Fibroblast of lung (primary cell): Measurements from ENCODE around the gene SLC38A1. TPM values are rescaled to one million over a fixed set of nuclear protein-coding genes. Genes with fewer than 3 reads are reported as not detected.

Source experiments
- DNase-seq, 2 donors: peaks; one replicate each; pipeline versions ENCODE4 v3.0.0 to v3.0.0-alpha.2; 2010; ENCODE audit warnings: low read depth in 2 of 2
- H2AFZ ChIP-seq: 2 replicates; pipeline ENCODE4 v1.5.1; 2012; ENCODE audit warnings: low read length, control low read depth, inconsistent platforms
- H3K27ac ChIP-seq: 2 replicates; pipeline ENCODE4 v1.5.1; 2011; ENCODE audit warnings: low read length, control low read depth; ENCODE audit not compliant: insufficient read depth
- H3K27me3 ChIP-seq: 2 replicates; pipeline ENCODE4 v1.5.1; 2011; ENCODE audit warnings: mild to moderate bottlenecking, low read length; ENCODE audit not compliant: control insufficient read depth, insufficient read depth
- H3K36me3 ChIP-seq: 2 replicates; pipeline ENCODE4 v1.5.1; 2011; ENCODE audit warnings: low read length; ENCODE audit not compliant: control insufficient read depth, insufficient read depth
- H3K4me1 ChIP-seq: 2 replicates; pipeline ENCODE4 v1.5.1; 2011; ENCODE audit warnings: low read length; ENCODE audit not compliant: control insufficient read depth, insufficient read depth; ENCODE audit errors: extremely low read depth
- H3K4me2 ChIP-seq: 2 replicates; pipeline ENCODE4 v1.5.1; 2011; ENCODE audit warnings: low read length, control low read depth; ENCODE audit not compliant: insufficient read depth; ENCODE audit errors: extremely low read depth
- H3K4me3 ChIP-seq, 4 experiments: fragments of 200-600 bp in 1 of 4; sonication (generic) in 1 of 4; replicated peaks in 1 of 4; 2 replicates each; pipeline ENCODE4 v1.5.1; 2011 to 2016; ENCODE audit warnings: low read length in 4 of 4, low read depth in 3 of 4, mild to moderate bottlenecking in 3 of 4, control low read depth in 2 of 4, inconsistent platforms in 1 of 4, mixed read lengths in 1 of 4; ENCODE audit not compliant: insufficient read depth in 1 of 4; ENCODE audit errors: control extremely low read depth in 1 of 4
- H3K79me2 ChIP-seq: 2 replicates; pipeline ENCODE4 v1.5.1; 2012; ENCODE audit warnings: mild to moderate bottlenecking, low read length, inconsistent platforms; ENCODE audit not compliant: control insufficient read depth, insufficient read depth
- H3K9ac ChIP-seq: 2 replicates; pipeline ENCODE4 v1.5.1; 2011; ENCODE audit warnings: mild to moderate bottlenecking, low read length, control low read depth; ENCODE audit not compliant: insufficient read depth
- H3K9me3 ChIP-seq: 2 replicates; pipeline ENCODE4 v1.5.1; 2012; ENCODE audit warnings: low read depth, low read length; ENCODE audit not compliant: control insufficient read depth, insufficient read depth
- H4K20me1 ChIP-seq: 2 replicates; pipeline ENCODE4 v1.5.1; 2011; ENCODE audit warnings: low read length; ENCODE audit not compliant: control insufficient read depth, insufficient read depth; ENCODE audit errors: extremely low read depth
- EZH2 ChIP-seq: IDR thresholded peaks from 2 replicates; pipeline ENCODE4 v1.5.1; 2012; ENCODE audit warnings: low read length, control low read depth, mild to moderate bottlenecking; ENCODE audit errors: missing control alignments
- polyA plus RNA-seq, 2 donors: library from polyadenylated mRNA; depleted of rRNA in 1 of 2; stranded (reverse) in 1 of 2; unstranded in 1 of 2; fragments of >200 nt; gene quantifications; 2 replicates each; pipeline ENCODE4 v1.2.1, GENCODE V29; 2011 to 2012; ENCODE audit warnings: missing spikeins in 1 of 2
- total RNA-seq: library from RNA; depleted of rRNA; stranded (reverse); fragments of >200 nt; gene quantifications from 2 replicates; pipeline ENCODE4 v1.2.1, GENCODE V29; 2014
- TF ChIP-seq, protein P1 (sequence below), 2 donors: IDR thresholded peaks in 1 of 2; conservative IDR thresholded peaks in 1 of 2; 1 replicate in 1 of 2; 2 replicates in 1 of 2; pipeline ENCODE4 v1.5.1; 2011 to 2012; ENCODE audit warnings: low read length in 2 of 2, control low read depth in 1 of 2, inconsistent platforms in 1 of 2, low read depth in 1 of 2, mild to moderate bottlenecking in 1 of 2

SLC38A1 gene
- total and polyA plus RNA-seq, 2 donors (not counting 1 experiment from before 2014, with no cell fraction given) = 24.3 to 88.8 TPM

DNA sequence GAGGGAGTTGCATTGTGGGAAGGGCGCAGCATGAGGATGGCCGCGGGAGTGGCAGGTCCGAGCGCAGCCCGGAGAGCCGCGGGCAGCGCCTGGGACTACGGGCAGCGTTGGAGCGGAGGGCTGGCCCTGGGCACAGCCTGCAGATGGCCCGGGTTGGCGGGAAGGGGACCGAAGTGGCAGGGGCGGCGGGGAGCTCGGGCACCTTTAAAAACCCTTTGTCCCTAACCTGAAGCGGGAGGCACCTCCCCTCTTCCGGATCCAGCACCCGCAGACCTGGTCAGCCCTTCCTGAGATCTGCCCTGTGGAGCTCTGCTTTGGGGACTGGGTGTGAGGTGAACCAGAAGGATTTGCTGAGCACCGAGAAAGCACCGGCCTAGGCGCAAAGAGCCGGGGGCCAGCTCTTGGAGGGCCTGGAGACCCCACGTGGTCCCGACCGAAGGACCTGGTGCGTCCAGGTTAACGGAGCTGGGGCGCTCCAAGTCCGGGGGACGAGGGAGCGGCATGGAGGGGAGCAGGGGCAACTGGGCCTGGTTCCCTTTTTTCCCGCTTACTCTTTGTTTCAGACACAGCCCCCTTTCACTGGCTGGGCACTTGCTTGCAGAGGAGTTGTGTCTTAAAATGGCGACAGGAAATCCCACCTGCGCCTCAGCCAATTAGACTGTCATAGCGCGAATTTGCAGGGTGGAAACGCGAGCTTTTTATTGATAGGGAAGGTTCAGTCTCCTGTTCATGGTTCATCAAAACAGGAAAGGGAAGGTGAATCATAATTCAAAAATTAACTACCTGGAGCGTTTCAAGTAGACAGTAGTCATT, 792 bp upstream of the SLC38A1 start:
- no peak overlapping the region for H3K27ac ChIP-seq
- no peak overlapping the region for H3K9ac ChIP-seq
- no peak for DNase-seq
- TF ChIP-seq, protein P1, sequence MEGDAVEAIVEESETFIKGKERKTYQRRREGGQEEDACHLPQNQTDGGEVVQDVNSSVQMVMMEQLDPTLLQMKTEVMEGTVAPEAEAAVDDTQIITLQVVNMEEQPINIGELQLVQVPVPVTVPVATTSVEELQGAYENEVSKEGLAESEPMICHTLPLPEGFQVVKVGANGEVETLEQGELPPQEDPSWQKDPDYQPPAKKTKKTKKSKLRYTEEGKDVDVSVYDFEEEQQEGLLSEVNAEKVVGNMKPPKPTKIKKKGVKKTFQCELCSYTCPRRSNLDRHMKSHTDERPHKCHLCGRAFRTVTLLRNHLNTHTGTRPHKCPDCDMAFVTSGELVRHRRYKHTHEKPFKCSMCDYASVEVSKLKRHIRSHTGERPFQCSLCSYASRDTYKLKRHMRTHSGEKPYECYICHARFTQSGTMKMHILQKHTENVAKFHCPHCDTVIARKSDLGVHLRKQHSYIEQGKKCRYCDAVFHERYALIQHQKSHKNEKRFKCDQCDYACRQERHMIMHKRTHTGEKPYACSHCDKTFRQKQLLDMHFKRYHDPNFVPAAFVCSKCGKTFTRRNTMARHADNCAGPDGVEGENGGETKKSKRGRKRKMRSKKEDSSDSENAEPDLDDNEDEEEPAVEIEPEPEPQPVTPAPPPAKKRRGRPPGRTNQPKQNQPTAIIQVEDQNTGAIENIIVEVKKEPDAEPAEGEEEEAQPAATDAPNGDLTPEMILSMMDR (conservative IDR thresholded peaks at IDR 0.05 in 1 of 2, IDR thresholded peaks at IDR 0.05 in 1 of 2; ENCODE audit: low read depth in 1 of 2, low read length in 2 of 2) = no peak
- no peak for TF ChIP-seq EZH2
- peaks cover 2% of the 10 kb centered on the region for H3K27me3 ChIP-seq
- peak overlapping the region; percentile 66 for H2AFZ ChIP-seq
- peaks cover 4% of the 10 kb centered on the region for H3K4me1 ChIP-seq
- H3K4me3 ChIP-seq = peak overlapping the region; percentile 65 to 90 (median 84)
- peaks cover 19% of the 10 kb centered on the region for H3K79me2 ChIP-seq
- peak overlapping the region; percentile 85 for H3K4me2 ChIP-seq
- H3K36me3 ChIP-seq = no peaks in the 10 kb centered on the region
- H3K9me3 ChIP-seq = no peaks in the 10 kb centered on the region
- no peaks in the 10 kb centered on the region for H4K20me1 ChIP-seq

DNA sequence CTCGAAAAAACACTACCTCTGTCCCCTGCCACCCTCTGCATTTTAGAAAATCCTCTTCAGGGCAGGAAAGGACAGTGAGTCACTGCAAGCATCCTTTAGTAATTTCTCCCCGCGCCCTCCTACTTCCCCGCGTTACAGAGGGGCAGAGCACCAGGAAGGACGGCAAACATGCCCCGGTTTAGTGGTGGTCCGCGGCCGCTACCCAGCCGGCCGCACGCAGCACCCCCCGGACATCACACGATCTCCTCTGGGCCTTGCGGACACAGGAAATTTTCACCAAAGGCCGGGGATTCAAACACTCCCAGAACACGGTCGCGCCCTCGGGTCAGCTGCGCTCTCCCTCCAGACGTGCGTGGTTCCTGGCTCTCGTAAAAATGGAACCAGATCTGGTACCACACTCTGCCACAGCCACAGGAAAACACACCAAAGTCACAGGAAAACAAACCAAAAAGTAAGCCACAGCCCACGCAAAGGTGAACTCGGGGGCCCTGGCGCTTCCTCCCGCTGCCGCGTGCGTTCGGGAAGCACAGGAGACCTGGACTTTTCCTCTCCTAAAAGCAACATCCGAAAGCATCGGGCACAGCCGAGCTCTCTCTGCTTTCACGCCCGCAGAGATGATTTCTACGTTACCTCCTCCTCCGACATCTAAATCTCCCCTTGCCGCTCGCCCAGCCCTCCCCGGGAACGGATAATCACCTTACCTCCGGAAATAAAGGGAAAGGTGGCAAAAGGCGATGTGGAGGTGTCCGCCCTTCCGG, 839 bp downstream of the SLC38A1 start:
- H3K9ac ChIP-seq = peak overlapping the region; percentile 54
- no peaks in the 10 kb centered on the region for H3K36me3 ChIP-seq
- no peak for TF ChIP-seq EZH2
- TF ChIP-seq, protein P1 (conservative IDR thresholded peaks at IDR 0.05 in 1 of 2, IDR thresholded peaks at IDR 0.05 in 1 of 2; ENCODE audit: low read depth in 1 of 2, low read length in 2 of 2) = no peak
- peak overlapping the region; percentile 85 for H3K4me2 ChIP-seq
- peaks cover 4% of the 10 kb centered on the region for H3K4me1 ChIP-seq
- peak overlapping the region; percentile 65 to 90 (median 84) for H3K4me3 ChIP-seq
- DNase-seq = peak; percentile 22 to 34
- peak overlapping the region; percentile 73 for H2AFZ ChIP-seq
- H4K20me1 ChIP-seq = no peaks in the 10 kb centered on the region
- peaks cover 2% of the 10 kb centered on the region for H3K27me3 ChIP-seq
- peak overlapping the region; percentile 75 for H3K27ac ChIP-seq
- H3K79me2 ChIP-seq = peaks cover 26% of the 10 kb centered on the region
- H3K9me3 ChIP-seq = no peaks in the 10 kb centered on the region

DNA sequence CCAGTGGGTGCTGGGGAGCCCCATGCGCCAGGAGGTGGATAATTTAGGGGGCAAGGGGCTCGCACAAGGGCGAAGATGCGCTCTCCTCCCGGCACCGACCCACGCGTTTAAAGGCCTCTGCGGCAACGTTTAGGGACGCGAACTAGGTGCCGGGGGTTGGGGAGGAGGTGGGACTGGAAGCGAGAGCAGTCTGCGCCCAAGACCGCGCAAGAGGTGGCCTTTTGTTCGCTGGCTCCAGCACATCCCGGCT, 1.3 kb downstream of the SLC38A1 start:
- Histone ChIP-seq H3K79me2 (peaks cover 27% of the 10 kb centered on the region), H3K27ac (peak overlapping the region; percentile 75)

More for the DNA sequence above, 1.3 kb downstream of the SLC38A1 start:
- TF ChIP-seq, protein P1 (conservative IDR thresholded peaks at IDR 0.05 in 1 of 2, IDR thresholded peaks at IDR 0.05 in 1 of 2; ENCODE audit: low read depth in 1 of 2, low read length in 2 of 2) = no peak
- TF ChIP-seq EZH2 = no peak
- peak in 1 of 2 donors; percentile 19 for DNase-seq
- Histone ChIP-seq H3K4me2 (peak overlapping the region; percentile 85), H2AFZ (peak overlapping the region; percentile 6), H3K4me3 (peak overlapping the region; percentile 65 to 90 (median 84)), H4K20me1 (no peaks in the 10 kb centered on the region), H3K9me3 (no peaks in the 10 kb centered on the region), H3K27me3 (peaks cover 2% of the 10 kb centered on the region), H3K4me1 (peaks cover 4% of the 10 kb centered on the region), H3K9ac (peak overlapping the region; percentile 54), H3K36me3 (no peaks in the 10 kb centered on the region)
